Measurements from ENCODE around the gene FAM90A26. TPM values are rescaled to one million over a fixed set of nuclear protein-coding genes. Genes with fewer than 3 reads are reported as not detected.
"Not testable (repeated sequence)": the region's sequence is repeated elsewhere in the genome, so short reads cannot be mapped to it uniquely, and the experiment has no call there.

FAM90A26 gene
- total RNA-seq, 2 experiments from 2014 or later: not detected

GRCh38 chr4:9210357-9210756 is 40.1 kb downstream of the FAM90A26 start, which contains the start of gene USP17L10:
Gene USP17L10, plus strand, starts transcription at chr4:9210657. Its CDS starts 0 bp downstream, at chr4:9210657.
- DNase-seq; CTCF ChIA-PET; H3K27me3 Mint-ChIP-seq; H3K4me1 Mint-ChIP-seq; POLR2A ChIA-PET; H3K36me3 Mint-ChIP-seq (ENCODE audit: low read depth); ATAC-seq; H3K4me3 Mint-ChIP-seq; H3K27ac Mint-ChIP-seq; intact Hi-C loops (cut with DNase I, micrococcal nuclease); H3K9me3 Mint-ChIP-seq (ENCODE audit: low read depth): not testable (repeated sequence)

- POLR2A ChIA-PET; H3K27me3 Mint-ChIP-seq; CTCF ChIA-PET; H3K4me3 Mint-ChIP-seq; H3K36me3 Mint-ChIP-seq (ENCODE audit: low read depth); intact Hi-C loops (cut with DNase I, micrococcal nuclease); H3K27ac Mint-ChIP-seq; H3K4me1 Mint-ChIP-seq; H3K9me3 Mint-ChIP-seq (ENCODE audit: low read depth); ATAC-seq: not testable (repeated sequence)
- peak; percentile 2 for DNase-seq
These were observed 44.5 kb downstream of the FAM90A26 start for GRCh38 chr4:9214701-9215100.

- H3K36me3 Mint-ChIP-seq (ENCODE audit: low read depth); H3K27ac Mint-ChIP-seq; H3K9me3 Mint-ChIP-seq (ENCODE audit: low read depth); POLR2A ChIA-PET; H3K4me1 Mint-ChIP-seq; DNase-seq; H3K27me3 Mint-ChIP-seq; intact Hi-C loops (cut with DNase I, micrococcal nuclease); H3K4me3 Mint-ChIP-seq; ATAC-seq; CTCF ChIA-PET: not testable (repeated sequence)
These were observed 44.9 kb downstream of the FAM90A26 start, which contains the start of gene USP17L11 for GRCh38 chr4:9215105-9215504. Gene USP17L11, plus strand, starts transcription at chr4:9215405. Its CDS starts 0 bp downstream, at chr4:9215405.

- H3K4me3 Mint-ChIP-seq; CTCF ChIA-PET; H3K27me3 Mint-ChIP-seq; H3K36me3 Mint-ChIP-seq (ENCODE audit: low read depth); DNase-seq; ATAC-seq; intact Hi-C loops (cut with DNase I, micrococcal nuclease); POLR2A ChIA-PET; H3K27ac Mint-ChIP-seq; H3K4me1 Mint-ChIP-seq; H3K9me3 Mint-ChIP-seq (ENCODE audit: low read depth): not testable (repeated sequence)
These were observed 49.6 kb downstream of the FAM90A26 start, which contains the start of gene USP17L12 for GRCh38 chr4:9219852-9220251. Gene USP17L12, plus strand, starts transcription at chr4:9220152. Its CDS starts 0 bp downstream, at chr4:9220152.

- DNase-seq; H3K4me1 Mint-ChIP-seq; H3K27ac Mint-ChIP-seq; CTCF ChIA-PET; POLR2A ChIA-PET; ATAC-seq; intact Hi-C loops (cut with DNase I, micrococcal nuclease); H3K27me3 Mint-ChIP-seq; H3K9me3 Mint-ChIP-seq (ENCODE audit: low read depth); H3K36me3 Mint-ChIP-seq (ENCODE audit: low read depth); H3K4me3 Mint-ChIP-seq: not testable (repeated sequence)
These were observed 54.4 kb downstream of the FAM90A26 start, which contains the start of gene USP17L13 for GRCh38 chr4:9224596-9224995. Gene USP17L13, plus strand, starts transcription at chr4:9224896. Its CDS starts 0 bp downstream, at chr4:9224896.

Other genes starting within 250 kb of the FAM90A26 start
- gene USP17L10, start 40.2 kb downstream of the FAM90A26 start, total RNA-seq: not detected
- gene USP17L11, start 45.0 kb downstream of the FAM90A26 start, total RNA-seq: under 1 TPM; 0.11 to 0.16 TPM
- not detected for gene USP17L12, start 49.7 kb downstream of the FAM90A26 start, total RNA-seq
- gene USP17L13, start 54.5 kb downstream of the FAM90A26 start, total RNA-seq: not detected
- not detected for gene USP17L15, start 64.0 kb downstream of the FAM90A26 start, total RNA-seq
- gene USP17L17, start 73.5 kb downstream of the FAM90A26 start, total RNA-seq: not detected
- gene USP17L18, start 78.2 kb downstream of the FAM90A26 start, total RNA-seq: not detected
- gene USP17L19, start 83.0 kb downstream of the FAM90A26 start, total RNA-seq: not detected
- not detected for gene USP17L20, start 87.7 kb downstream of the FAM90A26 start, total RNA-seq
- not detected for gene USP17L21, start 92.5 kb downstream of the FAM90A26 start, total RNA-seq
- gene USP17L22, start 97.2 kb downstream of the FAM90A26 start, total RNA-seq: not detected
- gene USP17L24, start 154.8 kb downstream of the FAM90A26 start, total RNA-seq: not detected
- not detected for gene USP17L25, start 159.5 kb downstream of the FAM90A26 start, total RNA-seq
- gene USP17L26, start 164.2 kb downstream of the FAM90A26 start, total RNA-seq: not detected
- not detected for gene USP17L5, start 169.0 kb downstream of the FAM90A26 start, total RNA-seq
- gene USP17L27, start 173.7 kb downstream of the FAM90A26 start, total RNA-seq: not detected
- gene USP17L28, start 178.5 kb downstream of the FAM90A26 start, total RNA-seq: not detected
- not detected for gene USP17L29, start 183.2 kb downstream of the FAM90A26 start, total RNA-seq
- gene USP17L30, start 192.7 kb downstream of the FAM90A26 start, total RNA-seq: not detected

All from activated CD4-positive, alpha-beta T cell treated with anti-CD3 and anti-CD28 coated beads for 36 hours (primary cell).